C1 segment of cervical spinal cord (tissue), 14 donors: ENCODE results near the gene HSD17B12.

ENCODE experiments used
- DNase-seq, 14 donors: peaks; one replicate each; lab custom pipeline; 2025; lab: John Stamatoyannopoulos, UW

HSD17B12 gene

GRCh38 chr11:43687120-43687791 lies 6.7 kb downstream of the HSD17B12 start:
- peak in 1 of 14 donors; percentile 1 for DNase-seq

- no peak for DNase-seq
These were observed 7.9 kb downstream of the HSD17B12 start for GRCh38 chr11:43688394-43688793.

- no peak for DNase-seq
These were observed 8.6 kb downstream of the HSD17B12 start for GRCh38 chr11:43689167-43689566.

- no peak for DNase-seq
These were observed 10.6 kb downstream of the HSD17B12 start for GRCh38 chr11:43690929-43691725.

GRCh38 chr11:43691806-43692205 lies 11.3 kb downstream of the HSD17B12 start:
- DNase-seq: no peak

GRCh38 chr11:43693069-43693468 lies 12.5 kb downstream of the HSD17B12 start:
- DNase-seq: no peak

- DNase-seq: no peak
These were observed 13.2 kb downstream of the HSD17B12 start for GRCh38 chr11:43693731-43694130.

- no peak for DNase-seq
These were observed 13.9 kb downstream of the HSD17B12 start for GRCh38 chr11:43694477-43694876.

GRCh38 chr11:43697679-43698078 lies 17.1 kb downstream of the HSD17B12 start:
- DNase-seq: no peak

GRCh38 chr11:43699870-43700269 lies 19.3 kb downstream of the HSD17B12 start:
- DNase-seq: no peak

- DNase-seq: no peak
These were observed 26.1 kb downstream of the HSD17B12 start for GRCh38 chr11:43706631-43707030.

- no peak for DNase-seq
These were observed 28.2 kb downstream of the HSD17B12 start for GRCh38 chr11:43708776-43709175.

- DNase-seq: no peak
These were observed 29.2 kb downstream of the HSD17B12 start for GRCh38 chr11:43709689-43710088.

- DNase-seq: no peak
These were observed 32.1 kb downstream of the HSD17B12 start for GRCh38 chr11:43712676-43713075.

GRCh38 chr11:43718373-43718772 lies 37.8 kb downstream of the HSD17B12 start:
- no peak for DNase-seq

GRCh38 chr11:43723617-43724016 lies 43.1 kb downstream of the HSD17B12 start:
- DNase-seq: no peak

GRCh38 chr11:43732225-43732624 lies 51.7 kb downstream of the HSD17B12 start:
- no peak for DNase-seq

GRCh38 chr11:43734256-43734655 lies 53.7 kb downstream of the HSD17B12 start:
- DNase-seq: no peak

GRCh38 chr11:43735115-43735514 lies 54.6 kb downstream of the HSD17B12 start:
- no peak for DNase-seq

- peak in 1 of 14 donors; percentile 15 for DNase-seq
These were observed 55.4 kb downstream of the HSD17B12 start for GRCh38 chr11:43735961-43736360.

GRCh38 chr11:43736502-43737200 lies 56.1 kb downstream of the HSD17B12 start:
- peak in 1 of 14 donors; percentile 30 for DNase-seq

- peak in 1 of 14 donors; percentile 32 for DNase-seq
These were observed 56.7 kb downstream of the HSD17B12 start for GRCh38 chr11:43737201-43737590.
